B cell (primary cell): Measurements from ENCODE around the gene OSBP2. TPM values are rescaled to one million over a fixed set of nuclear protein-coding genes. Genes with fewer than 3 reads are reported as not detected.

Experiments used
- ATAC-seq: fragments of 200-7000 bp; cut with Tn5 transposase; one replicate; pipeline ENCODE4 v1.10.0; 2021; ENCODE audit warnings: low read depth, mild to moderate bottlenecking, moderate number of reproducible peaks, moderate library complexity
- CTCF ChIA-PET: fragments of 350-600 bp; sonication (Branson Sonifier 250); formaldehyde crosslinking; loops from one replicate; lab custom pipeline; 2021; ENCODE audit warnings: antibody characterized with exemption, inconsistent platforms; lab: Charles Lee
- POLR2A ChIA-PET: fragments of 350-600 bp; sonication (Branson Sonifier 250); formaldehyde crosslinking; loops from one replicate; lab custom pipeline; 2021; ENCODE audit warnings: antibody characterized with exemption; lab: Charles Lee
- DNase-seq: peaks from one replicate; pipeline ENCODE4 v3.0.0; 2013
- H2AFZ ChIP-seq: 2 replicates; pipeline ENCODE4 v1.6.1; 2012; ENCODE audit warnings: mild to moderate bottlenecking, low read depth, low read length; ENCODE audit not compliant: insufficient read depth, poor library complexity, severe bottlenecking
- H3K27ac ChIP-seq, 2 donors: 1 replicate in 1 of 2; 2 replicates in 1 of 2; pipeline ENCODE4 v1.5.1; 2012 to 2013; ENCODE audit warnings: low read length in 2 of 2, mild to moderate bottlenecking in 2 of 2, moderate library complexity in 1 of 2
- H3K27me3 ChIP-seq, 4 experiments: fragments of 200-600 bp in 1 of 4; sonication (generic) in 1 of 4; replicated peaks in 1 of 4; 1 replicate in 2 of 4; 2 replicates in 2 of 4; pipeline versions ENCODE4 v1.6.1 to v1.7.0; 2013 to 2016; ENCODE audit warnings: low read length in 3 of 4, mild to moderate bottlenecking in 2 of 4, mixed read lengths in 1 of 4, moderate library complexity in 1 of 4; ENCODE audit not compliant: insufficient read depth in 4 of 4, control insufficient read depth in 3 of 4; ENCODE audit errors: control extremely low read depth in 1 of 4
- H3K36me3 ChIP-seq, 2 experiments: replicated peaks in 1 of 2; 1 replicate in 1 of 2; 2 replicates in 1 of 2; pipeline versions ENCODE4 v1.6.1 to v1.7.1; 2013; ENCODE audit warnings: low read length in 1 of 2; ENCODE audit not compliant: insufficient read depth in 2 of 2, control insufficient read depth in 1 of 2; ENCODE audit errors: control extremely low read depth in 1 of 2, extremely low read depth in 1 of 2
- H3K4me1 ChIP-seq, 2 donors: fragments of 200-600 bp in 1 of 2; sonication (generic) in 1 of 2; 1 replicate in 1 of 2; 2 replicates in 1 of 2; pipeline versions ENCODE4 v1.5.1 to v1.6.1; 2013 to 2017; ENCODE audit warnings: low read length in 2 of 2; ENCODE audit not compliant: control insufficient read depth in 2 of 2, insufficient read depth in 2 of 2
- H3K4me2 ChIP-seq: replicated peaks from 2 replicates; pipeline ENCODE3; 2012; ENCODE audit warnings: mild to moderate bottlenecking, low read depth, low read length; ENCODE audit not compliant: poor library complexity, severe bottlenecking
- H3K4me3 ChIP-seq, 5 experiments: fragments of 200-600 bp in 1 of 5; sonication (generic) in 1 of 5; 1 replicate in 3 of 5; 2 replicates in 2 of 5; pipeline versions ENCODE4 v1.5.1 to v1.7.0; 2011 to 2016; ENCODE audit warnings: low read length in 4 of 5, mild to moderate bottlenecking in 4 of 5, low read depth in 2 of 5, control low read depth in 1 of 5, moderate library complexity in 1 of 5; ENCODE audit not compliant: insufficient read depth in 1 of 5; ENCODE audit errors: control extremely low read depth in 1 of 5, extremely low read depth in 1 of 5
- H3K79me2 ChIP-seq: fragments of 200-600 bp; sonication (generic); one replicate; pipeline ENCODE4 v1.6.0; 2016; ENCODE audit warnings: low read length; ENCODE audit not compliant: control insufficient read depth, insufficient read depth
- H3K9ac ChIP-seq: fragments of 200-600 bp; sonication (generic); 2 replicates; pipeline ENCODE4 v1.6.1; 2017; ENCODE audit warnings: mild to moderate bottlenecking, low read length, moderate library complexity
- H3K9me3 ChIP-seq, 3 donors: one replicate each; pipeline versions ENCODE4 v1.6.1 to v1.7.1; 2013; ENCODE audit warnings: low read length in 2 of 3; ENCODE audit not compliant: control insufficient read depth in 2 of 3, insufficient read depth in 1 of 3; ENCODE audit errors: control extremely low read depth in 1 of 3
- H4K20me1 ChIP-seq: 2 replicates; pipeline ENCODE4 v1.6.0; 2012; ENCODE audit warnings: mild to moderate bottlenecking, low read length; ENCODE audit not compliant: insufficient read depth, control insufficient read depth, poor library complexity, severe bottlenecking
- H3K27ac Mint-ChIP-seq: one replicate; pipeline ENCODE4 v1.8.0; 2021; ENCODE audit warnings: mixed read lengths
- H3K27me3 Mint-ChIP-seq: one replicate; pipeline ENCODE4 v1.8.0; 2021; ENCODE audit warnings: mixed read lengths
- H3K4me1 Mint-ChIP-seq: one replicate; pipeline ENCODE4 v1.8.0; 2021; ENCODE audit warnings: mixed read lengths
- H3K4me3 Mint-ChIP-seq: one replicate; pipeline ENCODE4 v1.8.0; 2021; ENCODE audit warnings: mixed read lengths
- H3K9me3 Mint-ChIP-seq: one replicate; pipeline ENCODE4 v1.8.0; 2022; ENCODE audit warnings: mixed read lengths; ENCODE audit not compliant: insufficient read depth
- CTCF ChIP-seq: fragments of 200-600 bp; IDR thresholded peaks from one replicate; pipeline ENCODE4 v1.8.0; 2022; ENCODE audit warnings: antibody characterized with exemption, mild to moderate bottlenecking
- EZH2 ChIP-seq: IDR thresholded peaks from 2 replicates; pipeline ENCODE4 v1.6.1; 2012; ENCODE audit warnings: borderline replicate concordance, low read depth, mild to moderate bottlenecking, moderate library complexity, low read length; ENCODE audit not compliant: insufficient read depth, poor library complexity, severe bottlenecking
- WGBS: methylation state at CpG from one replicate; pipeline ENCODE4 v1.1.5; 2013; ENCODE audit warnings: missing lambda C conversion rate; ENCODE audit not compliant: insufficient coverage; 5-methylcytosine and 5-hydroxymethylcytosine counted together
- intact Hi-C: fragments of 100-400 bp; cut with micrococcal nuclease; formaldehyde crosslinking; loops from one replicate; pipeline ENCODE4 v1.10.0; 2022
- polyA plus RNA-seq: library from polyadenylated mRNA; depleted of rRNA; stranded (reverse); fragments of >200 nt; gene quantifications from 2 replicates; pipeline ENCODE4 v1.2.3, GENCODE V29; 2012
- total RNA-seq, 2 donors: library from RNA; stranded (reverse); fragments of 120-200 nt in 1 of 2; gene quantifications; 1 replicate in 1 of 2; 2 replicates in 1 of 2; pipeline versions ENCODE4 v1.2.3 to v1.2.4, GENCODE V29; 2013 to 2022

OSBP2 gene
- total and polyA plus RNA-seq, 2 donors (not counting 1 experiment from before 2014, with no cell fraction given): 0.10 to 1.0 TPM

GRCh38 chr22:30875481-30876215 is 181.0 kb downstream of the OSBP2 start:
- H3K4me3 ChIP-seq: no peak overlapping the region
- Mint-ChIP-seq H3K4me1 (no peaks in the 10 kb centered on the region), H3K9me3 (no peaks in the 10 kb centered on the region), H3K27me3 (no peaks in the 10 kb centered on the region), H3K27ac (no peak overlapping the region), H3K4me3 (no peak overlapping the region)
- H4K20me1 ChIP-seq: no peaks in the 10 kb centered on the region
- POLR2A ChIA-PET: no interaction called here
- H3K27ac ChIP-seq: no peak overlapping the region
- DNase-seq (no peak), ATAC-seq (no peak)
- no peak overlapping the region for H2AFZ ChIP-seq
- 93% methylated on average over 17 of the region's 17 CpGs for WGBS
- intact Hi-C loops: no loop called here
- no peaks in the 10 kb centered on the region for H3K9me3 ChIP-seq
- H3K4me1 ChIP-seq: no peaks in the 10 kb centered on the region
- CTCF ChIA-PET: no interaction called here
- no peaks in the 10 kb centered on the region for H3K79me2 ChIP-seq
- H3K36me3 ChIP-seq: no peaks in the 10 kb centered on the region
- no peaks in the 10 kb centered on the region for H3K27me3 ChIP-seq
- TF ChIP-seq CTCF: no peak
- no peak for TF ChIP-seq EZH2
- H3K4me2 ChIP-seq: no peak overlapping the region
- H3K9ac ChIP-seq: no peak overlapping the region

GRCh38 chr22:30876221-30876751 is 181.6 kb downstream of the OSBP2 start:
- Mint-ChIP-seq H3K4me3 (no peak overlapping the region), H3K27me3 (no peaks in the 10 kb centered on the region), H3K4me1 (no peaks in the 10 kb centered on the region), H3K27ac (no peak overlapping the region), H3K9me3 (no peaks in the 10 kb centered on the region)
- TF ChIP-seq CTCF: no peak
- no peak for TF ChIP-seq EZH2
- Histone ChIP-seq H3K79me2 (no peaks in the 10 kb centered on the region), H3K4me3 (no peak overlapping the region), H3K36me3 (no peaks in the 10 kb centered on the region), H3K4me2 (no peak overlapping the region), H3K9me3 (no peaks in the 10 kb centered on the region), H4K20me1 (no peaks in the 10 kb centered on the region), H3K27ac (no peak overlapping the region), H2AFZ (no peak overlapping the region), H3K27me3 (no peaks in the 10 kb centered on the region), H3K4me1 (no peaks in the 10 kb centered on the region), H3K9ac (no peak overlapping the region)
- ATAC-seq: no peak
- intact Hi-C loops: no loop called here
- ChIA-PET POLR2A (no interaction called here), CTCF (no interaction called here)
- 78% methylated on average over 8 of the region's 9 CpGs for WGBS
- no peak for DNase-seq
